ENCODE data around the gene PPP2R5C.

Gene PPP2R5C

DNA sequence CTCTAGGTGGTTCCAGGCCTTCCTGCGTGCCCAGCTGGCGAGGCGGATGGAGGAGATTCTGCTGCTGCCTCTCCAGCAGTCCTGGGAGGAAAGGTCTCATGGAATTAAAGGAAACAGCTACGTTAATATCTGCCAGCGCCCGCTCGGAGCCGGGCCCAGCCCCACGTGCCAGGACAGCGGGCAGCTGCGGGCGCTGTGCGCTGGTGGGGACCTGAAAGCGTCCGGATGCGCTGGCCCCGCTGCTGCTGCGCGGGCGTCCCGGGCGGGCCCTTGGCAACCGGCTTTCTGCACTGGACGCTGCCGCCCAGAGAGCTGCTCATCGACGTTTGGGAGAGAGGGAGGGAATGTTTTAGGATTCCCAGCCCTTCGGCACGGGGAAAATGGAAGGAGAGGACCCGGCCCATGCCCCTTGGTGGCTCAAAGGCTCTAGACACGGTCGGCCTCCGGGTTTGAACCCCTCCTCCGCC, 194.2 kb downstream of the PPP2R5C start:
- ATAC-seq: no peak

DNA sequence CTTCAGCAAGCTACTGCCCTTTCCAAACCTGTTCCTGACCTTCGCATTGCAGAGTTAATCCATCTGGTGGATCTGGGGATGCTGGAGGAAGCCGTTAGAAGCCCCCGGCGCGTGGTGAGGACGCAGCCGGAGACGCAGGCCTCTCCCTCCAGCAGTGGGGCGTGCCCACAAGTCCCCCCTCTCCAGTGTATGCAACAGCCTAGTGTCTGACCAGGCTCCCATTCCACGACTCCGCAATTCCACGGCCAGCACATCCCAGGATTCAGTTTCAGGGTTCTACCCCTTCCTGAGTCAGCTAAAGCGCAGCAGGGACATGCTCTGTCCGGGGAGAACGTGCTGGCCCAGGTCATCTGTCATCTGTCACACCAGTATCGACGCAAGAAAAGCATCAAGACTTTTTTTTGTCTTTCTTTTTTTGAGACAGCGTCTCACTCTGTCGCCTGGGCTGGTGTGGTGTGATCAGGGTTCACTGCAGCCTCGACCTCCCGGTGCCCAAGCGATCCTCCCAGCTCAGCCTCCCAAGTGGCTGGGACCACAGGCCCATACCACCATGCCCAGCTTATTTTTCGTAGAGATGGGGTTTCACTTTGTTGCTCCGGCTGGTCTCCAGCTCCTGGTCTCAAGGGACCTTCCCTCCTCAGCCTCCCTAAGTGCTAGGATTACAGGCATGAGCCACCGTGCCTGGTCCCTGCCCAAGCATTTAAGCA, 194.8 kb downstream of the PPP2R5C start:
- ATAC-seq: no peak
- TF ChIP-seq ZC3H10 (CRISPR knock-in tag; IDR thresholded peaks at IDR 0.05) (no peak), CSDC2 (CRISPR knock-in tag; IDR thresholded peaks at IDR 0.05) (no peak), CREB5 (CRISPR knock-in tag; IDR thresholded peaks at IDR 0.05; ENCODE audit: low read depth) (no peak), TSHZ2 (CRISPR knock-in tag; IDR thresholded peaks at IDR 0.05) (no peak), ZFP3 (CRISPR knock-in tag; IDR thresholded peaks at IDR 0.05) (no peak), ESRRG (CRISPR knock-in tag; IDR thresholded peaks at IDR 0.05) (no peak), ZNF70 (CRISPR knock-in tag; IDR thresholded peaks at IDR 0.05) (no peak), ISL1 (CRISPR knock-in tag; IDR thresholded peaks at IDR 0.05) (no peak), BACH2 (CRISPR knock-in tag; IDR thresholded peaks at IDR 0.05; ENCODE audit: borderline replicate concordance) (no peak), OSR1 (CRISPR knock-in tag; IDR thresholded peaks at IDR 0.05) (no peak), RARB (CRISPR knock-in tag; IDR thresholded peaks at IDR 0.05) (no peak), PPARA (CRISPR knock-in tag; IDR thresholded peaks at IDR 0.05; ENCODE audit: borderline replicate concordance) (no peak), POU6F1 (CRISPR knock-in tag; IDR thresholded peaks at IDR 0.05; ENCODE audit: borderline replicate concordance, low read depth) (no peak), ZFP30 (CRISPR knock-in tag; IDR thresholded peaks at IDR 0.05) (no peak)
- TF ChIP-seq, protein P1, sequence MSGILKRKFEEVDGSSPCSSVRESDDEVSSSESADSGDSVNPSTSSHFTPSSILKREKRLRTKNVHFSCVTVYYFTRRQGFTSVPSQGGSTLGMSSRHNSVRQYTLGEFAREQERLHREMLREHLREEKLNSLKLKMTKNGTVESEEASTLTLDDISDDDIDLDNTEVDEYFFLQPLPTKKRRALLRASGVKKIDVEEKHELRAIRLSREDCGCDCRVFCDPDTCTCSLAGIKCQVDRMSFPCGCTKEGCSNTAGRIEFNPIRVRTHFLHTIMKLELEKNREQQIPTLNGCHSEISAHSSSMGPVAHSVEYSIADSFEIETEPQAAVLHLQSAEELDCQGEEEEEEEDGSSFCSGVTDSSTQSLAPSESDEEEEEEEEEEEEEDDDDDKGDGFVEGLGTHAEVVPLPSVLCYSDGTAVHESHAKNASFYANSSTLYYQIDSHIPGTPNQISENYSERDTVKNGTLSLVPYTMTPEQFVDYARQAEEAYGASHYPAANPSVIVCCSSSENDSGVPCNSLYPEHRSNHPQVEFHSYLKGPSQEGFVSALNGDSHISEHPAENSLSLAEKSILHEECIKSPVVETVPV (CRISPR knock-in tag; IDR thresholded peaks at IDR 0.05): no peak

More for the DNA sequence above, 194.2 kb downstream of the PPP2R5C start:
- no peak for TF ChIP-seq ZNF8 (CRISPR knock-in tag; IDR thresholded peaks at IDR 0.05)

DNA sequence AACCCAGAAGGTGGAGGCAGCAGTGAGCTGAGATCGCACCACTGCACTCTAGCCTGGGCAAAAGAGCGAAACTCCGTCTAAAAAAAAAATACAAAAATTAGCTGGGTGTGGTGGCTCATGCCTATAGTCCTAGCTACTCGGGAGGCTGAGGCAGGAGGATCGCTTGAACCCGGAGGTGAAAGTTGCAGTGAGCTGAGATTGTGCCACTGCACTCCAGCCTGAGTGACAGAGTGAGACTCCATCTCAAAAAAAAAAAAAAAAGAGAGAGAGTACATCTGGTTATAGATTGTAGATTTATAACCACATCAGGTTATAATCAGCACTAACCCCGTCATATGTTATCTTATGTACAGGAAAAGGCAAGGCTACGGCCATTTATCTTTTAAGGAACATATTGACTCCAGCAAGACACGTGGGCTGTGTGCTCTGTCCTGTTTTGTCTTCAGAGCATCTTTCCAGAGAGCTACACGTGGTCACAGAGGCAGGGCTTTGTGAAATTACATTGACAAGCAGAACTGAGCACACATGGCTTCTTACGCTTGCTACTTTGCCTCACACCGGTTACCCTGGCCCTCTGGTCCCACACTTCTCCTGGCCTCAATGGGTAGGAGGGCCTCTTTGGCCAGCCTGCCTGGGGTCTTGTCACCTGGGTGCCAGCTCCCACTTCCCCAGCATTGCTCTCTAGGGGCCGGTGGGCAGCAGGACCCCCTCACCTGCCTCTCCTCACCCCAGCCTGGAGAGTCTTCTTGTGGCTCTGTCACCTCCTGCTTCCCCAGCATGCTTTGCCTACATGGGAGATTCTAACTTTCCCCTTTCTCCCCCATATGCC, 196.1 kb downstream of the PPP2R5C start:
- ATAC-seq: no peak
- no peak for TF ChIP-seq TCF4 (CRISPR knock-in tag; IDR thresholded peaks at IDR 0.05; ENCODE audit: borderline replicate concordance)
- no peak for TF ChIP-seq ZFP30 (CRISPR knock-in tag; IDR thresholded peaks at IDR 0.05)
- TF ChIP-seq TOX (CRISPR knock-in tag; IDR thresholded peaks at IDR 0.05; ENCODE audit: borderline replicate concordance): no peak
- no peak for TF ChIP-seq ARNTL (CRISPR knock-in tag; IDR thresholded peaks at IDR 0.05; ENCODE audit: borderline replicate concordance, low read depth)
- TF ChIP-seq ZC3H10 (CRISPR knock-in tag; IDR thresholded peaks at IDR 0.05): no peak
- TF ChIP-seq POU6F1 (CRISPR knock-in tag; IDR thresholded peaks at IDR 0.05; ENCODE audit: borderline replicate concordance, low read depth): no peak
- no peak for TF ChIP-seq ZNF565 (CRISPR knock-in tag; conservative IDR thresholded peaks at IDR 0.05; ENCODE audit: low read depth)
- TF ChIP-seq OSR1 (CRISPR knock-in tag; IDR thresholded peaks at IDR 0.05): no peak
- no peak for TF ChIP-seq ZFP3 (CRISPR knock-in tag; IDR thresholded peaks at IDR 0.05)
- no peak for TF ChIP-seq ESRRG (CRISPR knock-in tag; IDR thresholded peaks at IDR 0.05)
- TF ChIP-seq, protein P2, sequence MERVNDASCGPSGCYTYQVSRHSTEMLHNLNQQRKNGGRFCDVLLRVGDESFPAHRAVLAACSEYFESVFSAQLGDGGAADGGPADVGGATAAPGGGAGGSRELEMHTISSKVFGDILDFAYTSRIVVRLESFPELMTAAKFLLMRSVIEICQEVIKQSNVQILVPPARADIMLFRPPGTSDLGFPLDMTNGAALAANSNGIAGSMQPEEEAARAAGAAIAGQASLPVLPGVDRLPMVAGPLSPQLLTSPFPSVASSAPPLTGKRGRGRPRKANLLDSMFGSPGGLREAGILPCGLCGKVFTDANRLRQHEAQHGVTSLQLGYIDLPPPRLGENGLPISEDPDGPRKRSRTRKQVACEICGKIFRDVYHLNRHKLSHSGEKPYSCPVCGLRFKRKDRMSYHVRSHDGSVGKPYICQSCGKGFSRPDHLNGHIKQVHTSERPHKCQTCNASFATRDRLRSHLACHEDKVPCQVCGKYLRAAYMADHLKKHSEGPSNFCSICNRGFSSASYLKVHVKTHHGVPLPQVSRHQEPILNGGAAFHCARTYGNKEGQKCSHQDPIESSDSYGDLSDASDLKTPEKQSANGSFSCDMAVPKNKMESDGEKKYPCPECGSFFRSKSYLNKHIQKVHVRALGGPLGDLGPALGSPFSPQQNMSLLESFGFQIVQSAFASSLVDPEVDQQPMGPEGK (CRISPR knock-in tag; IDR thresholded peaks at IDR 0.05; ENCODE audit: borderline replicate concordance): no peak
- no peak for TF ChIP-seq ZNF8 (CRISPR knock-in tag; IDR thresholded peaks at IDR 0.05)
- TF ChIP-seq CSDC2 (CRISPR knock-in tag; IDR thresholded peaks at IDR 0.05): no peak
- no peak for TF ChIP-seq PPARA (CRISPR knock-in tag; IDR thresholded peaks at IDR 0.05; ENCODE audit: borderline replicate concordance)
- no peak for TF ChIP-seq ZNF70 (CRISPR knock-in tag; IDR thresholded peaks at IDR 0.05)
- TF ChIP-seq TSHZ2 (CRISPR knock-in tag; IDR thresholded peaks at IDR 0.05): no peak

Data from SK-N-SH treated with all-trans-retinoic acid at 6 μM for 48 hours (cell line).